T-helper 2 cell treated with Interferon-gamma antibody and Interleukin-4, amounts not matched to agents 100 ng/mL and 5 ng/mL, for 36 hours (primary cell): ENCODE measurements around the gene LRRK1. TPM values are rescaled to one million over a fixed set of nuclear protein-coding genes. Genes with fewer than 3 reads are reported as not detected.

ENCODE experiments used
- intact Hi-C: fragments of 100-400 bp; cut with micrococcal nuclease; formaldehyde crosslinking; loops from one replicate; pipeline ENCODE4 v1.15.1; 2023
- total RNA-seq: library from RNA; stranded (reverse); gene quantifications from 2 replicates; pipeline ENCODE4 v1.2.3, GENCODE V29; 2022

LRRK1 gene
- total RNA-seq, 1 donor from 2014 or later = 0.64 TPM

- intact Hi-C loops = no loop called here
Measured at GRCh38 chr15:101052681-101053121, 133.5 kb downstream of the LRRK1 start.

DNA sequence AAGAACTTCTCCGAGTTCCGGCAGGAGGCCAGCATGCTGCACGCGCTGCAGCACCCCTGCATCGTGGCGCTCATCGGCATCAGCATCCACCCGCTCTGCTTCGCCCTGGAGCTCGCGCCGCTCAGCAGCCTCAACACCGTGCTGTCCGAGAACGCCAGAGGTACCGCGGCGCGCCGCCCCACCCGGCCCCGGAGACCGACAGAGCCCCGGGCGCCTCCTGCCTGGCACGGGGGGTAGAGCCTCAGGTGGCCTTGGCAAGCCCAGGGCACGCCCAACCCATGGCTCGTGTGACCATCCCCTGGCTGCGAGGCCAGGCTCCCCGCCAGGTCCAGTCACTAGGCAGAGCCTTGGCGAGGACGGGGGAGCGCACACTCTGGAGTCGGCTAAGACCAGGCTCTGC is 134.1 kb downstream of the LRRK1 start:
- intact Hi-C loops = no loop called here

- intact Hi-C loops = no loop called here
Measured at GRCh38 chr15:101054116-101054515, 135.0 kb downstream of the LRRK1 start.

DNA sequence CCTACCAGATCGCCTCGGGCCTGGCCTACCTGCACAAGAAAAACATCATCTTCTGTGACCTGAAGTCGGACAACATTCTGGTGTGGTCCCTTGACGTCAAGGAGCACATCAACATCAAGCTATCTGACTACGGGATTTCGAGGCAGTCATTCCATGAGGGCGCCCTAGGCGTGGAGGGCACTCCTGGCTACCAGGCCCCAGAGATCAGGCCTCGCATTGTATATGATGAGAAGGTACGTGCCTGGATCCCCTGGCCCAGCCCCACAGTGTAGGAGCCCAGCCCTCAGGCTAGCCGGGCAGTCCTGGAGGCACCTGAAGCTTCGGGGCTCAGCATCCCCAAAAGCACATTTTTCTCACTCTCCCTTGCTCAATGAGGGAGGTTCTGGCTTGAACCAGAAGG is 135.8 kb downstream of the LRRK1 start:
- intact Hi-C loops = no loop called here

- intact Hi-C loops = no loop called here
Measured at GRCh38 chr15:101055411-101055810, 136.3 kb downstream of the LRRK1 start.

GRCh38 chr15:101056366-101057334 is 137.5 kb downstream of the LRRK1 start:
- intact Hi-C loops = no loop called here

GRCh38 chr15:101057841-101058407 is 138.8 kb downstream of the LRRK1 start:
- intact Hi-C loops = no loop called here

DNA sequence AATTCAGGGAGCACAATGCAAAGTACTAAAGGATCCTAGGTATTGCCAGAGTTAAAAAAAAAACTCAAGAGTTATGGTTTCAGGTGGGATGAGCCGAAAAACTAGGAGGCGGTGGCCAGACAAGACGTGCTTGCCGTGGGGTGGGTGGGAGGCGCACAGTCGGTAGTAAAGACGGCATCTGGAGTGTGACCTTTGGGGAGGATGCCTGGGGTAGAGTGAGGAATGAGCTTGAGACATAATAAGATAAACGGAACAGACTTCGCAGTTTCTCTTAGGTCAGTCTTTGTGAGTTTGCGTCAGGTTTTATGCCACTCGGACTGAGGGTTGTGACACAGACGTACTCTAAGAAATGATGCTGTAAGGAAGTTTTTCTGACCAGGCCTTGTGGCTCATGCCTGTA is 139.6 kb downstream of the LRRK1 start:
- intact Hi-C loops = no loop called here

DNA sequence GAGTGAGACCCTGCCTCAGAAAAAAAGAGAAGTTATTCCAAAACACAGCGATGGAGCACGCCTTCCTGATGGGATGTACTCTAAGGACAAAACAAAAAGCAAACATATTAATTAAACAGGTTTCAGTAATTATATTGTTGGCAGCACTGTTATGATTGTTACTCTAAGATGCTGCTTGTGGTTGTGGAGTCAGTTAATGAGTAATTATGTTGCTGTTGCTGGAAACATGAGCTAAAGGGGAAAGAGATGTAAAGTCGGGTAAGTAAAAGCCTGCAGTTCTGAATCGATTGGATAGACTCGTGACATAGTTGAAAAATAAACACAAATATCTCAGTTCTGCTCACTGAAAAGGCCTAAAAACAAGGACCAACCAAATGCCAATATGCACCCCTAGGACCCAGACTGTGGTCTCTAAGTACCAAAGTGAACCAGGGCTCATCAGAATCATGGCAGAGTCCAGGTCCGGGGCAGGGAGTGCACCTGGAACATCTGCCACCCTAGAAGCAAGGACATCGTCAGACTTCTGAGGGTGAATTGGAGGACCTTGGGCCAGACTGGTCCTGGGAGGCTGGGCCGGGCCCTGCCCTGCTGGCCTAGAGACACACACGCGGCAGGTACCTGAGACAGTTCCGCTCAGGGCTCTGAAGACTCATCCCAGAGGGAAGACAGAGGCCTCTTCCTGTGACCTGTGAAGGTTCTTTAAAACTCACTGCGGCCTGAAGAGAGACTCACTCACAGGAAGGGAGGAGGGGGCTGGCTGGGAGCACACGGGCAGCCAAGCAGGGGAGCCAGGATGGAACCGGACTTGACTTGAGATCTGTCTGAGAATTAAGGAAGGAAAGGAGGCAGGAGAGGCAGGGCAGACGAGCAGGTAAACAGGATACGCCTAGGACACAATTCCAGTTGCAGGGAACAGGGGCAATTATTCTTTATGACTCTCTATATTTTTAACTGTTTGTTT is 140.5 kb downstream of the LRRK1 start:
- intact Hi-C loops = no loop called here

DNA sequence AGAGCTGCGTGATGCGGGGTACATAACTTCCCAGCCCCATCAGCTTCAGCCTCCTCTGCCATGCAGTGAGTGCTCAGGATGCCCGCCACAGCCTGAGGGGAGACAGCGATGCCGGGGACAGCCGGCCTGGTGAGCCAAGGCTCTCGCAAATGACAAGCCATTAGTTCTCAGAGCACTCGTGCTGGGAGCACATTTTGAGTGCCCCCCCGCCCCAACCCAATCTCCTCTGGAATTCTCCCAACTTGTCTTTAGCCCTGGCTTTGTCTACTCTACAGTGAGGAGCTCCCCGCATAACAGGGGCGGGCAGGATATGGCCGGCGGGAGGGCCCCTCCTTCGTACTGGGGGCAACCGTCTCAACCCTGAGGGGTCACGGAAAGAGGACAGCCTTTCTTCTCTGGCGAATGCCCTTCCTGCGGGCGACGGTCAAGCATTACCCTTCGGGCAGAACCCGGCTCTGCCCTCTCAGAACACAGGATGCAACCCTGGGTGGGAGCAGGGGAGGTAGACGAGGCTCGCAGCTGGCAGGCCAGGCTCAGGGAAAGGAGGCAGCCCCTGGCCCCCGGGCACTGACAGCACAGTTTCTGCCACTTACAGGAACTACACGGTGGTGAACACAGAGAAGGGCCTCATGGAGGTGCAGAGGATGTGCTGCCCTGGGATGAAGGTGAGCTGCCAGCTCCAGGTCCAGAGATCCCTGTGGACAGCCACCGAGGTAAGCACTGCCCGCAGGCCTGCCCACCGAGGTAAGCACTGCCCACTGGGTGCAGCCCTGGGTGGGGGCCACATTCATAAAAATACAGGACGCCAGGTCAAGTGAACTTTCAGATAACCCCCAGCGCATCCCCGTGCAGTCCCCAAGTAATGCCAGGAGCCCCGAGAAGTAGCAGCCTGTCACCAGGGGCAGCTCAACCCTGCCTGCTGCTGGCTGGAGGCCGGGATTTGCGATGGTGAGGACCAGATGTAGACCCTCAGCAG is 141.7 kb downstream of the LRRK1 start:
- intact Hi-C loops = no loop called here

GRCh38 chr15:101062063-101062462 is 142.9 kb downstream of the LRRK1 start:
- intact Hi-C loops = no loop called here

- intact Hi-C loops = no loop called here
Measured at GRCh38 chr15:101062471-101063171, 143.5 kb downstream of the LRRK1 start.

DNA sequence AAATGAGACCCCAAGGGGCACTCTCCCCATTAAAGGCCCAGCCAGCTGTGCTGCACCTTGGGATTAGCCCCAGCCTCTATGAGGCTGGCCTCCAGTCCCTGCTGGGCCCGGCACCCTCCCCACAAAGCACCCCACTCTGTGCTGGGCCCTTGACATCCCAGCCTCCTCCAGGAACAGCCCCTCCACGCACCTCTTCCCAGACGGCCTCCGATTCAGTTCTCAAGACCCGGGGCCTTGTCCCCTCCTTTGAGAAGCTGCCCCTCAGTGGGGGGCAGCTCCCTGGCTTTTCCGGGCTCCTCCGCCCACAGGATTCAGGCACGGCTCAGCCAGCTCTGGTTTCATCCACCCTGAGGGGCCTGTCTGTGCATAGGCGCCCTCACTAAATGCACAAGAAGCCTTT is 144.1 kb downstream of the LRRK1 start:
- intact Hi-C loops = no loop called here

DNA sequence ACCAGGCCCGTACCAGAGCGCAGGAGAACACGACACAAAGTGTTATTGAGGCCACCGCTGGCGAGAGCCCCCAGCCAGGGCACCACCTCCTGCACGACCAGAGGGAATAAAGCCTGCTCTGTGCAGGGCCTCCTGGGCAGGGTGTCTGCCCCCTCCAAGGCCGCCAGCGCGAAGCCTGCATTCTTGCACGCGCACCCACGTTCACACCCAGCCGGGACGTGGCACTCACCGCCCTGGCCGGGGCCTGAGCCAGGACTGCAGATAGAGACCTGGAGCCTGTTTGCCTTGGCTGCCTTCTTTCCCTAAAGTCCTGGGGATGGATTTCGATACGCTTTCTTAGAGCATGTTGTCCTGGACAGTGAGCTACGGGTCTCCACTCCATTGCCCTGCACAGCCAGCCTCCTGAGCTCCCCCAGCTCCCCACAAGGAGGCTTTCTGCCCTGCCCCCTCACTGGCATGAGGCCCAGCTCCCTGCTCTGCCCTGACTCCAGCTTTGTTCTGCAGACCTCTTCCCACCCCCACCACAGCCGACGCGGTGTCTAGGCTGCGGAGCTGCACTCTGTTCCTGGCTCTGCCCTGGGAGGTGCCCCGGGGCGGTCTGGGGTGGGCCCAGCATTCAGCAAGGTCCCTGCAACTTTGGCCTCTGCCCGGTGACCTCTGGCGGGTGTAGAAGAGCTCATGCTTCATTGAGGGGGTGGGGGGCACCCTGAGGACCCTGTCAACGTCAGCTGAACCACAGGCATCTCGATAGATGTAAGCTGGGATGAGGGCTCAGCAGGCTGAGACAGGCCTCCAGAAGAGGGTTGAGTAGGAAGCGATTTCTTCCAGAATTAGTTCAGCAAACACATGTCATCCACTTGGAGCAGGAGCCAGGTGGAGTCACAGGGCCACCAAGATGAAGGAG is 145.0 kb downstream of the LRRK1 start:
- intact Hi-C loops = no loop called here

GRCh38 chr15:101064795-101065569 is 145.8 kb downstream of the LRRK1 start:
- intact Hi-C loops = no loop called here

- intact Hi-C loops = no loop called here
Measured at GRCh38 chr15:101065570-101066221, 146.5 kb downstream of the LRRK1 start.
